K562 (cell line): ENCODE measurements around the gene MPZL1. TPM values are rescaled to one million over a fixed set of nuclear protein-coding genes. Genes with fewer than 3 reads are reported as not detected.

Experiments used
- CHD2 ChIP-seq: IDR thresholded peaks from 2 replicates; pipeline ENCODE4 v1.6.1; 2011; ENCODE audit warnings: low read depth, low read length
- COPS2 ChIP-seq: fragments of 450-650 bp; conservative IDR thresholded peaks from 2 replicates; pipeline ENCODE4 v1.6.1; 2016; ENCODE audit warnings: mild to moderate bottlenecking, moderate library complexity
- CREB1 ChIP-seq, 2 experiments: sonication (generic) in 1 of 2; formaldehyde crosslinking in 1 of 2; IDR thresholded peaks; 2 replicates each; pipeline versions ENCODE4 v1.6.1 to v1.8.0; 2012 to 2022; ENCODE audit warnings: inconsistent platforms in 1 of 2, mild to moderate bottlenecking in 1 of 2, missing genetic modification reagents in 1 of 2, moderate library complexity in 1 of 2
- DMBX1 ChIP-seq: fragments of 250-450 bp; sonication (Bioruptor Pico); IDR thresholded peaks from 2 replicates; pipeline ENCODE4 v1.8.0; 2022; ENCODE audit warnings: inconsistent platforms, mild to moderate bottlenecking, moderate library complexity, borderline replicate concordance
- GATA2 ChIP-seq: sonication (generic); formaldehyde crosslinking; IDR thresholded peaks from 2 replicates; pipeline ENCODE4 v1.4.0; 2020; ENCODE audit warnings: mild to moderate bottlenecking, missing genetic modification reagents
- KDM1A ChIP-seq, 2 experiments: fragments of 450-650 bp; IDR thresholded peaks; 2 replicates each; pipeline ENCODE4 v1.6.1; 2016; ENCODE audit warnings: mild to moderate bottlenecking in 2 of 2
- KLF10 ChIP-seq: fragments of 250-450 bp; sonication (Bioruptor Pico); IDR thresholded peaks from 2 replicates; pipeline ENCODE4 v1.6.1; 2021; ENCODE audit warnings: matching md5 sums
- MCM2 ChIP-seq: fragments of 450-650 bp; IDR thresholded peaks from 2 replicates; pipeline ENCODE4 v1.6.1; 2017; ENCODE audit warnings: low read depth, mild to moderate bottlenecking
- NCOR1 ChIP-seq: fragments of 450-650 bp; IDR thresholded peaks from 2 replicates; pipeline ENCODE4 v1.6.1; 2016; ENCODE audit warnings: mild to moderate bottlenecking, moderate library complexity
- STAT5B ChIP-seq: fragments of 250-450 bp; sonication (Bioruptor Pico); IDR thresholded peaks from 2 replicates; pipeline ENCODE4 v1.8.0; 2021; ENCODE audit warnings: mild to moderate bottlenecking, inconsistent platforms
- ZBTB17 ChIP-seq: fragments of 450-650 bp; formaldehyde crosslinking; IDR thresholded peaks from 2 replicates; pipeline ENCODE4 v1.4.0; 2020; ENCODE audit warnings: mild to moderate bottlenecking
- ZFPM2 ChIP-seq: fragments of 250-450 bp; sonication (Bioruptor Pico); IDR thresholded peaks from 2 replicates; pipeline ENCODE4 v1.5.1; 2022; ENCODE audit warnings: mild to moderate bottlenecking
- ZNF263 ChIP-seq: sonication (generic); formaldehyde crosslinking; IDR thresholded peaks from 2 replicates; pipeline ENCODE4 v1.8.0; 2022; ENCODE audit warnings: mild to moderate bottlenecking, missing genetic modification reagents, borderline replicate concordance
- ZNF431 ChIP-seq: sonication (generic); formaldehyde crosslinking; IDR thresholded peaks from 2 replicates; pipeline ENCODE4 v1.8.0; 2022; ENCODE audit warnings: mild to moderate bottlenecking, missing genetic modification reagents
- ZNF583 ChIP-seq: fragments of 250-450 bp; sonication (Bioruptor Pico); IDR thresholded peaks from 2 replicates; pipeline ENCODE4 v1.4.0; 2020
- ZSCAN32 ChIP-seq: fragments of 450-650 bp; formaldehyde crosslinking; IDR thresholded peaks from 2 replicates; pipeline ENCODE4 v1.4.0; 2020; ENCODE audit warnings: mild to moderate bottlenecking, moderate library complexity
- polyA plus RNA-seq, 8 experiments: library from polyadenylated mRNA; depleted of rRNA in 4 of 8; stranded (reverse) in 5 of 8; unstranded in 3 of 8; fragments of >200 nt; fragmentation: Nextera tagmentation in 2 of 8; fragmentation: Illumina TruSeq in 1 of 8; extraction: Ambion mirVana in 2 of 8; extraction: Trizol in 1 of 8; gene quantifications; 2 replicates each; pipeline versions ENCODE4 v1.2.1 to v1.2.3, GENCODE V29; 2011 to 2014; ENCODE audit warnings: inconsistent platforms in 1 of 8, missing spikeins in 1 of 8
- total RNA-seq, 7 experiments: library from RNA; depleted of rRNA in 6 of 7; stranded (reverse); fragments of >200 nt in 6 of 7; fragmentation: Illumina TruSeq in 2 of 7; extraction: Trizol in 2 of 7; gene quantifications; 2 replicates each; pipeline versions ENCODE4 v1.2.1 to v1.2.3, GENCODE V29; 2011 to 2021; ENCODE audit warnings: low replicate concordance in 1 of 7
- TF ChIP-seq, protein P1 (sequence below), 2 experiments: fragments of 450-650 bp in 1 of 2; sonication (generic) in 1 of 2; formaldehyde crosslinking in 1 of 2; IDR thresholded peaks; 2 replicates each; pipeline versions ENCODE4 v1.7.1 to v1.9.0; 2016 to 2022; ENCODE audit warnings: inconsistent platforms in 1 of 2, mild to moderate bottlenecking in 1 of 2, missing genetic modification reagents in 1 of 2
- TF ChIP-seq, protein P2 (sequence below): fragments of 250-450 bp; sonication (Bioruptor Pico); IDR thresholded peaks from 2 replicates; pipeline ENCODE4 v1.6.1; 2021; ENCODE audit warnings: mild to moderate bottlenecking
- TF ChIP-seq, protein P3 (sequence below): sonication (generic); formaldehyde crosslinking; IDR thresholded peaks from 2 replicates; pipeline ENCODE4 v1.8.0; 2022; ENCODE audit warnings: missing genetic modification reagents, mild to moderate bottlenecking, borderline replicate concordance

MPZL1 gene
- total and polyA plus RNA-seq, 9 of the 15 experiments (the other 6 are each of a cell fraction or from before 2014, with no cell fraction given), result 14.5 to 153 (median 66.5) TPM

DNA sequence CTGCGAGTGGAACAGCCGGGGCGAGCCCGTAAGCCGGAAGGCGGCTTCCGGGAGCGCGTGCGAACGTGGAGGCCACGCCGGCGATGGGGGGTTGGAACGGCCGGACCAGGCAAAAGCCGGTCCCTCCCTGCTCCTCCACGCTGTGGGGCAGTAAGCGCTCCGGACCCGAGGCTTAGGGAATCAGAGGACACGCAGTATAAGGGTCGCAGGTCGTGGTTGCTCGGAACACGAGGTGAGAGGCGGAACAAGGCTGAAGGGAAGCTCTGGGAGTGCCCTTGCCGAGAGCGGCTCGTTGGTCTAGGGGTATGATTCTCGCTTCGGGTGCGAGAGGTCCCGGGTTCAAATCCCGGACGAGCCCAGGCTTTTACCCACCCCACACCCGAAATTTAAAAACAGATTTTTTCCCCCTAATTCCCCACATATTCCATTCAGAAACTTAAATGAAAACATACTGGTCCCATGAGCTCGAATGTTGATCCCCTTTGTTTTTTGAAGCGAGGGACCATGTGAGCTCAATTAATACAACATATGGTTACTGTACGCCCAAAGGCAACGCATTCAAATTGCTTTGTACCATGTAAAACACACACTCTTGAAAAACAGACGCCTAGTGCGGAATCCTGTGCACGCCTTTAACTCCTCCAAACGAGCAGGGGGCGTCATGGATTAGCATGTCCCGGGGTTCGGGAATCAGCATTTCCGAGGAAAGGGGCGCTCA, 7.2 kb upstream of the MPZL1 start (continued):
- TF ChIP-seq, protein P1, sequence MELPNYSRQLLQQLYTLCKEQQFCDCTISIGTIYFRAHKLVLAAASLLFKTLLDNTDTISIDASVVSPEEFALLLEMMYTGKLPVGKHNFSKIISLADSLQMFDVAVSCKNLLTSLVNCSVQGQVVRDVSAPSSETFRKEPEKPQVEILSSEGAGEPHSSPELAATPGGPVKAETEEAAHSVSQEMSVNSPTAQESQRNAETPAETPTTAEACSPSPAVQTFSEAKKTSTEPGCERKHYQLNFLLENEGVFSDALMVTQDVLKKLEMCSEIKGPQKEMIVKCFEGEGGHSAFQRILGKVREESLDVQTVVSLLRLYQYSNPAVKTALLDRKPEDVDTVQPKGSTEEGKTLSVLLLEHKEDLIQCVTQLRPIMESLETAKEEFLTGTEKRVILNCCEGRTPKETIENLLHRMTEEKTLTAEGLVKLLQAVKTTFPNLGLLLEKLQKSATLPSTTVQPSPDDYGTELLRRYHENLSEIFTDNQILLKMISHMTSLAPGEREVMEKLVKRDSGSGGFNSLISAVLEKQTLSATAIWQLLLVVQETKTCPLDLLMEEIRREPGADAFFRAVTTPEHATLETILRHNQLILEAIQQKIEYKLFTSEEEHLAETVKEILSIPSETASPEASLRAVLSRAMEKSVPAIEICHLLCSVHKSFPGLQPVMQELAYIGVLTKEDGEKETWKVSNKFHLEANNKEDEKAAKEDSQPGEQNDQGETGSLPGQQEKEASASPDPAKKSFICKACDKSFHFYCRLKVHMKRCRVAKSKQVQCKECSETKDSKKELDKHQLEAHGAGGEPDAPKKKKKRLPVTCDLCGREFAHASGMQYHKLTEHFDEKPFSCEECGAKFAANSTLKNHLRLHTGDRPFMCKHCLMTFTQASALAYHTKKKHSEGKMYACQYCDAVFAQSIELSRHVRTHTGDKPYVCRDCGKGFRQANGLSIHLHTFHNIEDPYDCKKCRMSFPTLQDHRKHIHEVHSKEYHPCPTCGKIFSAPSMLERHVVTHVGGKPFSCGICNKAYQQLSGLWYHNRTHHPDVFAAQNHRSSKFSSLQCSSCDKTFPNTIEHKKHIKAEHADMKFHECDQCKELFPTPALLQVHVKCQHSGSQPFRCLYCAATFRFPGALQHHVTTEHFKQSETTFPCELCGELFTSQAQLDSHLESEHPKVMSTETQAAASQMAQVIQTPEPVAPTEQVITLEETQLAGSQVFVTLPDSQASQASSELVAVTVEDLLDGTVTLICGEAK (IDR thresholded peaks at IDR 0.05), result peak; percentile 94
- TF ChIP-seq, protein P1 (CRISPR knock-in tag; IDR thresholded peaks at IDR 0.05), result no peak
- peak in 1 of 2 experiments; percentile 56; a peak in 3 of 4 replicates for TF ChIP-seq KDM1A (IDR thresholded peaks at IDR 0.05)
- peak; percentile 84; the same call in 1 of the 2 replicates for TF ChIP-seq ZFPM2
- no peak for TF ChIP-seq KLF10 (CRISPR knock-in tag)
- peak; percentile 37; the same call in 1 of the 2 replicates for TF ChIP-seq ZNF263 (CRISPR knock-in tag)
- TF ChIP-seq, protein P2, sequence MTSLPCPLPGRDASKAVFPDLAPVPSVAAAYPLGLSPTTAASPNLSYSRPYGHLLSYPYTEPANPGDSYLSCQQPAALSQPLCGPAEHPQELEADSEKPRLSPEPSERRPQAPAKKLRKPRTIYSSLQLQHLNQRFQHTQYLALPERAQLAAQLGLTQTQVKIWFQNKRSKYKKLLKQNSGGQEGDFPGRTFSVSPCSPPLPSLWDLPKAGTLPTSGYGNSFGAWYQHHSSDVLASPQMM (CRISPR knock-in tag), result no peak
- peak; percentile 78; the same call in 1 of the 2 replicates for TF ChIP-seq ZNF431
- TF ChIP-seq CREB1 (IDR thresholded peaks at IDR 0.05), result peak; percentile 19
- no peak for TF ChIP-seq CREB1 (CRISPR knock-in tag; IDR thresholded peaks at IDR 0.05)
- TF ChIP-seq ZBTB17, result peak; percentile 74
- TF ChIP-seq ZSCAN32 (CRISPR knock-in tag), result peak; percentile 83
- peak; percentile 56 for TF ChIP-seq CHD2
- no peak for TF ChIP-seq GATA2 (CRISPR knock-in tag)
- no peak for TF ChIP-seq MCM2
- TF ChIP-seq ZNF583 (CRISPR knock-in tag), result peak; percentile 90; the same call in 1 of the 2 replicates
- peak; percentile 86 for TF ChIP-seq DMBX1
- peak; percentile 19 for TF ChIP-seq NCOR1
- TF ChIP-seq COPS2, result no peak
- TF ChIP-seq, protein P3, sequence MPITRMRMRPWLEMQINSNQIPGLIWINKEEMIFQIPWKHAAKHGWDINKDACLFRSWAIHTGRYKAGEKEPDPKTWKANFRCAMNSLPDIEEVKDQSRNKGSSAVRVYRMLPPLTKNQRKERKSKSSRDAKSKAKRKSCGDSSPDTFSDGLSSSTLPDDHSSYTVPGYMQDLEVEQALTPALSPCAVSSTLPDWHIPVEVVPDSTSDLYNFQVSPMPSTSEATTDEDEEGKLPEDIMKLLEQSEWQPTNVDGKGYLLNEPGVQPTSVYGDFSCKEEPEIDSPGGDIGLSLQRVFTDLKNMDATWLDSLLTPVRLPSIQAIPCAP (CRISPR knock-in tag), result no peak; the same call in 1 of the 2 replicates
- TF ChIP-seq STAT5B (CRISPR knock-in tag), result no peak
